Activated CD4-positive, alpha-beta T cell treated with anti-CD3 and anti-CD28 coated beads, Interleukin-2, amount 10 ng/mL, durations not matched to agents 7 days and 5 days (primary cell): ENCODE measurements around the gene TRMT44. TPM values are rescaled to one million over a fixed set of nuclear protein-coding genes. Genes with fewer than 3 reads are reported as not detected.
A peak's percentile ranks its signal among the peaks of the same experiment; 100 is the strongest.

Experiments used
- CTCF ChIA-PET: fragments of 350-600 bp; sonication (Branson Sonifier 250); formaldehyde crosslinking; loops from one replicate; lab custom pipeline; 2021; ENCODE audit warnings: antibody characterized with exemption; lab: Charles Lee
- POLR2A ChIA-PET: fragments of 350-600 bp; sonication (Branson Sonifier 250); formaldehyde crosslinking; loops from one replicate; lab custom pipeline; 2021; ENCODE audit warnings: antibody characterized with exemption; lab: Charles Lee
- DNase-seq: peaks from one replicate; pipeline ENCODE4 v3.0.0-alpha.2; 2020
- H3K27ac Mint-ChIP-seq: one replicate; pipeline ENCODE4 v1.8.0; 2021; ENCODE audit warnings: mild to moderate bottlenecking, moderate library complexity, mixed read lengths
- H3K27me3 Mint-ChIP-seq: one replicate; pipeline ENCODE4 v1.8.0; 2021; ENCODE audit warnings: mixed read lengths
- H3K36me3 Mint-ChIP-seq: one replicate; pipeline ENCODE4 v1.8.0; 2021; ENCODE audit warnings: low read depth, mixed read lengths
- H3K4me1 Mint-ChIP-seq: one replicate; pipeline ENCODE4 v1.8.0; 2021; ENCODE audit warnings: mixed read lengths
- H3K4me3 Mint-ChIP-seq: one replicate; pipeline ENCODE4 v1.8.0; 2021; ENCODE audit warnings: mild to moderate bottlenecking, moderate library complexity, mixed read lengths
- H3K9me3 Mint-ChIP-seq: one replicate; pipeline ENCODE4 v1.8.0; 2021; ENCODE audit warnings: mixed read lengths
- total RNA-seq, 2 experiments: library from RNA; stranded (reverse); gene quantifications; one replicate each; pipeline ENCODE4 v1.2.3, GENCODE V29; 2021

TRMT44 gene
- total RNA-seq, 2 experiments from 2014 or later, result 17.5 to 21.4 TPM

DNA sequence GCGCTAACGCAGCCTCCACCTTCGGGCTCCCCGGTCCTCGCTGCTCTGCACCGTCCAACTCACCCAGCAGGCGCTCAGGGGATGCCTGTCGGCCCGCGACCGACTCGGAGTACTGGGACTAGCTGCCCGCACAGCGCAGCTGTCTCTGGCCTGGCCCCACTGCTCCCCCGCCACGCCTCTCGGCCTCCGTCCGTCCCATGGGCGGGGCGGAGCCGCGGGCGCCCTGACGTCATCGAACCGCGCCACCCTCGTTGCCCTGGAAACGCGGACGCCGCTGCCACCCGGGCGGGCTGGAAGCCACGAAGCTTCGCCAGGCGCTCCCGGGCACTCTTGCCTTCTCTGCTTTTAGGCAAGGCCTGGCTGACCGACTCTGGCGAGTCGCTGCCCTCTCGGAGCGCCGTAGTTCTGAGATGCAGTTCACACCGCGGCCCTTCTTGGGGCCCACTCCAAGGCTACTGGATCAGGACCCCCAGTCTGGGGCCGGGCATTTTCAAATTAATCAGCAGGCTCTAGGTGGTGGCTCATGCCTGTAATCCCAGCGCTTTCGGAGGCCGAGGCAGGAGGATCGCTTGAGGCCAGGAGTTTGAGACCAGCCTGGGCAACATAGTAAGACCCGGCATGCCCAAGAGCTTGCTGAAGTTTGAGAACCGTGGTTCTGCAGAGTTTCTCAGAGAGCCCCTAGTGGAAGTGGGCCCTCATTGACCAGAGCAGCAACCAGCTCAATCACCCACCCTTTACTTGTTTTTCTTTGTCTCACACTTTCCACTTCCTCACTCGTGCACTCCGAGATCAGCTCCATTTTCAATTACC lies 12.1 kb upstream of the TRMT44 start:
- ChIA-PET CTCF (interaction anchor here (0.6 to 1.2 kb wide), 8 partner anchors 8 to 276 kb away, joined by 3 to 6 read pairs (median 3); no protein-coding TSS in a partner anchor), POLR2A (interaction anchor here (0.6 kb wide), 1 partner anchor 9 kb away, joined by 4 read pairs; no protein-coding TSS in a partner anchor)
- no peaks in the 10 kb centered on the region for H3K36me3 Mint-ChIP-seq
- peaks cover 26% of the 10 kb centered on the region for H3K4me1 Mint-ChIP-seq
- peak; percentile 86 for DNase-seq
- no peaks in the 10 kb centered on the region for H3K27me3 Mint-ChIP-seq
- peak overlapping the region; percentile 87 for H3K27ac Mint-ChIP-seq
- peak overlapping the region; percentile 92 for H3K4me3 Mint-ChIP-seq
- H3K9me3 Mint-ChIP-seq, result no peaks in the 10 kb centered on the region

GRCh38 chr4:8431553-8431952 lies 9.0 kb upstream of the TRMT44 start:
- H3K4me3 Mint-ChIP-seq, result no peak overlapping the region
- POLR2A ChIA-PET, result no interaction called here
- peaks cover 41% of the 10 kb centered on the region for H3K4me1 Mint-ChIP-seq
- H3K27me3 Mint-ChIP-seq, result no peaks in the 10 kb centered on the region
- no peak for DNase-seq
- H3K9me3 Mint-ChIP-seq, result no peaks in the 10 kb centered on the region
- CTCF ChIA-PET, result interaction anchor here (1.4 kb wide), 1 partner anchor 9 kb away, joined by 3 read pairs; the partner anchor contains the start of genes ACOX3 and TRMT44
- H3K27ac Mint-ChIP-seq, result no peak overlapping the region
- H3K36me3 Mint-ChIP-seq, result peaks cover 4% of the 10 kb centered on the region

- H3K4me1 Mint-ChIP-seq, result peaks cover 40% of the 10 kb centered on the region
- H3K27ac Mint-ChIP-seq, result no peak overlapping the region
- peaks cover 7% of the 10 kb centered on the region for H3K36me3 Mint-ChIP-seq
- POLR2A ChIA-PET, result no interaction called here
- CTCF ChIA-PET, result no interaction called here
- no peaks in the 10 kb centered on the region for H3K27me3 Mint-ChIP-seq
- H3K4me3 Mint-ChIP-seq, result no peak overlapping the region
- DNase-seq, result no peak
- H3K9me3 Mint-ChIP-seq, result no peaks in the 10 kb centered on the region
Observed at GRCh38 chr4:8433136-8433535, 7.4 kb upstream of the TRMT44 start.

DNA sequence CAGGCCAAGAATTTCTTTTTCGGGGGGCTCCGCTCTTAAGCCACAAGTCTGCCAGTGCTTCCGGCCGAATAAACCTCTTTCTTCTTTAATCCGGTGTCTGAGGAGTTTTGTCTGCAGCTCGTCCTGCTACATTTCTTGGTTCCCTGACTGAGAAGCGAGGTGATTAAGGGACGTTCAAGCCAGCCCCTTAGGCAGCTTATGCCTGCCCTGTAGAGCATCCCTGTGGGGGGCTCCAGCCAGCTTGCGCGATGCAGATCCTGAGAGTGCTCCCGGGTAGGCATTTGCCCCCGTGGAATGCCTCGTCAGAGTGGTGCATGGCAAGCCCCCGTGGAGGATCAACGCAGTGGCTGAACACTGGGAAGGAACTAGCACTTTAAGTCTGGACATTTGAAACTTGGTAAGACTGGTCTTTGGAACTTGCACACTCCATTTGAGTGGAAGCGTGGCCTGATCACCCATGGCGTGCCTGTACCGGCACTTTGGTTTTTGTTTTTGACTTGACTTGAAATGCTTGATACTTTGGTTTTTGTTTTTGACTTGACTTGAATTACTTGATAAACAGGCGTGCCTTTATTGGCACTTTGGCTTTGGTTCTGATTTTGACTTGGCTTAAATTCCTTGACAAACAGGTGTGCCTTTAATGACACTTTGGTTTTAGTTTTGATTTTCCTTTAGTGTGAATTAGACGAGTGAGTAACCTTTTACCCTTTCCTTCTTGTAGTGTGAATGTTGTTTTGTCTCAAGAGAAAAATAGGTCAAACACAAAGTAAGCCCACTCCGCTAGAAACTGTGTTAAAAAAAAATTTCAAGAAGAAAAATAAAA lies 6.1 kb upstream of the TRMT44 start:
- CTCF ChIA-PET, result interaction anchor here (2.2 kb wide), 1 partner anchor 14 kb away, joined by 8 read pairs; no protein-coding TSS in a partner anchor
- DNase-seq, result no peak
- peaks cover 9% of the 10 kb centered on the region for H3K36me3 Mint-ChIP-seq
- no peaks in the 10 kb centered on the region for H3K27me3 Mint-ChIP-seq
- POLR2A ChIA-PET, result no interaction called here
- H3K4me3 Mint-ChIP-seq, result peak overlapping the region; percentile 76
- H3K9me3 Mint-ChIP-seq, result peaks cover 3% of the 10 kb centered on the region
- H3K4me1 Mint-ChIP-seq, result peaks cover 41% of the 10 kb centered on the region
- no peak overlapping the region for H3K27ac Mint-ChIP-seq

DNA sequence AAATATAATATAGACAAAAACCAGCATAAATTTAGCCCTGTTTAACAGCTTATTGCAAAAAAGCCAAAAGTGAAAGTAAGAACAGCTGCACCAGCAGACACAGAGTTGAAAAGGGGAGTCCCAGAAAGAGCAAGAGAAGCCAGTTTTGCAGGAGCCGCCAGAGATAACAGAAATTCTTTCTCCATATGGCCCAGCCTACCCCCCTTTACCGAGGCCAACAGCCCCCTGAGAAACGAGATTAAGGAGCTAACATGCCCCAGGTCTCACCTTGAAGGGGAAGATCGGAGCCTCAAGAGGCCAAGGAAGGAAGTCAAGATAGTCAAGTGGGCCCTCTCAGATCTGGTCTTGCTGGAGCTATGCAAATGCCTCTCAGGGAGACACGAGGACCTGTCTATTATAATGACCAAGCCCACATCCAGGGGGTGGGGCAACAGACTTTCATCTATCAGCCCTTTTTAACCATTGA lies 4.9 kb upstream of the TRMT44 start:
- peaks cover 16% of the 10 kb centered on the region for H3K36me3 Mint-ChIP-seq
- peaks cover 51% of the 10 kb centered on the region for H3K4me1 Mint-ChIP-seq
- CTCF ChIA-PET, result interaction anchor here (1.0 to 2.2 kb wide), 4 partner anchors 15 to 259 kb away, joined by 3 to 8 read pairs (median 3); no protein-coding TSS in a partner anchor
- peak; percentile 57 for DNase-seq
- peak overlapping the region; percentile 76 for H3K4me3 Mint-ChIP-seq
- no peaks in the 10 kb centered on the region for H3K27me3 Mint-ChIP-seq
- H3K27ac Mint-ChIP-seq, result peak overlapping the region; percentile 90
- peaks cover 7% of the 10 kb centered on the region for H3K9me3 Mint-ChIP-seq
- POLR2A ChIA-PET, result no interaction called here

GRCh38 chr4:8437281-8437680 lies 3.3 kb upstream of the TRMT44 start:
- DNase-seq, result no peak
- CTCF ChIA-PET, result interaction anchor here (0.7 to 1.1 kb wide), 2 partner anchors 13 to 31 kb away, joined by 3 to 4 read pairs; no protein-coding TSS in a partner anchor
- Mint-ChIP-seq H3K36me3 (peaks cover 16% of the 10 kb centered on the region), H3K4me1 (peaks cover 63% of the 10 kb centered on the region), H3K27me3 (no peaks in the 10 kb centered on the region), H3K9me3 (peaks cover 7% of the 10 kb centered on the region), H3K27ac (peak overlapping the region; percentile 11), H3K4me3 (no peak overlapping the region)
- POLR2A ChIA-PET, result no interaction called here

DNA sequence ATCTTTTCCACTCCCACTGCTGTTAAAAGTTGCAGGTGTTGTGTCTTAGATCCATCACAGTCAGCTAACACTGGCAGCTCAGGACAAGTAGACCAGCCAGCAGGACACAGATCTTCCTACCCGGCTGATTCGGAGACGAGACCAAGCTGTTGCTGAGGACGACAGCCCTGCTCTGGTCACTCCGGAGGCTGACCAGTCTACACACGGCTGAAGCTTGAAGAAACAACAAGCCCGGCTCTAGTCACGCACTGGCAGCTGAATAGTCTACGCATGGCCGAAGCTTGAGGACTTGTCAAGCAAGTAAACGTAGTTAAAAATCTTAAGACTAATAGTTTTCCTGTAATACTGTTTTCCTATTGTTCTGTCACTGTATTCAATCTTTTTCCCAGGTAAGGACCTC lies 1.8 kb upstream of the TRMT44 start:
- DNase-seq, result no peak
- Mint-ChIP-seq H3K27ac (no peak overlapping the region), H3K4me1 (peaks cover 78% of the 10 kb centered on the region), H3K27me3 (no peaks in the 10 kb centered on the region), H3K4me3 (peak overlapping the region; percentile 92), H3K9me3 (peaks cover 7% of the 10 kb centered on the region), H3K36me3 (peaks cover 16% of the 10 kb centered on the region)
- ChIA-PET POLR2A (no interaction called here), CTCF (interaction anchor here (1.8 kb wide), 1 partner anchor 10 kb away, joined by 6 read pairs; no protein-coding TSS in a partner anchor)

DNA sequence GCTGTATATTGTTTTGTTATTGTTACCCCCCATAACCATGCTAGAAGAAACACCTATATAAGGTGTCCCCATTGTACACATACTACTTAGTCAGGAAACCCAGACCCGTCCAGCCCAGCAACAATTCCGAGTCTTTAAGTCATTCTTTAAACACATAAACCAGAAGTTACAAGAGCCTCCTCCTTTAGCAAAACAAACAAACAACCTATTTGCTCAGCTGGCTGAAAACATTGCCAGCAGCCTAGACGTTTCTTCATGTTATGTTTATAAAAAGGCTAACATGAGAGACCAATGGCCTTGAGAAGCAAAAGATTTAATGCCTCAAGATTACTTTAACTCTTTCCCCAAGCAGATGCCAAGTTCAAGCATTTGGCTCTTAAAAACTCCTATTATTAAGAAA lies 1.4 kb upstream of the TRMT44 start:
- no peak for DNase-seq
- CTCF ChIA-PET, result interaction anchor here (1.8 kb wide), 1 partner anchor 10 kb away, joined by 6 read pairs; no protein-coding TSS in a partner anchor
- POLR2A ChIA-PET, result no interaction called here
- Mint-ChIP-seq H3K27me3 (no peaks in the 10 kb centered on the region), H3K4me1 (peaks cover 80% of the 10 kb centered on the region), H3K27ac (peak overlapping the region; percentile 0), H3K9me3 (peaks cover 7% of the 10 kb centered on the region), H3K36me3 (peaks cover 16% of the 10 kb centered on the region), H3K4me3 (peak overlapping the region; percentile 92)

- peaks cover 7% of the 10 kb centered on the region for H3K9me3 Mint-ChIP-seq
- ChIA-PET CTCF (interaction anchor here (1.4 to 1.8 kb wide), 2 partner anchors 11 to 24 kb away, joined by 3 to 6 read pairs; no protein-coding TSS in a partner anchor), POLR2A (no interaction called here)
- no peaks in the 10 kb centered on the region for H3K27me3 Mint-ChIP-seq
- H3K4me3 Mint-ChIP-seq, result peak overlapping the region; percentile 92
- peaks cover 78% of the 10 kb centered on the region for H3K4me1 Mint-ChIP-seq
- H3K36me3 Mint-ChIP-seq, result peaks cover 16% of the 10 kb centered on the region
- DNase-seq, result peak; percentile 30
- peak overlapping the region; percentile 96 for H3K27ac Mint-ChIP-seq
Observed at GRCh38 chr4:8439914-8440491, 574 bp upstream of the TRMT44 start.

GRCh38 chr4:8441499-8442091 lies 1.0 kb downstream of the TRMT44 start:
- Mint-ChIP-seq H3K36me3 (peaks cover 12% of the 10 kb centered on the region), H3K4me1 (peaks cover 69% of the 10 kb centered on the region), H3K4me3 (peak overlapping the region; percentile 92), H3K27ac (peak overlapping the region; percentile 80), H3K27me3 (no peaks in the 10 kb centered on the region), H3K9me3 (peaks cover 7% of the 10 kb centered on the region)
- CTCF ChIA-PET, result interaction anchor here (1.3 kb wide), 2 partner anchors 11 to 15 kb away, joined by 3 read pairs; no protein-coding TSS in a partner anchor
- no peak for DNase-seq
- POLR2A ChIA-PET, result no interaction called here

DNA sequence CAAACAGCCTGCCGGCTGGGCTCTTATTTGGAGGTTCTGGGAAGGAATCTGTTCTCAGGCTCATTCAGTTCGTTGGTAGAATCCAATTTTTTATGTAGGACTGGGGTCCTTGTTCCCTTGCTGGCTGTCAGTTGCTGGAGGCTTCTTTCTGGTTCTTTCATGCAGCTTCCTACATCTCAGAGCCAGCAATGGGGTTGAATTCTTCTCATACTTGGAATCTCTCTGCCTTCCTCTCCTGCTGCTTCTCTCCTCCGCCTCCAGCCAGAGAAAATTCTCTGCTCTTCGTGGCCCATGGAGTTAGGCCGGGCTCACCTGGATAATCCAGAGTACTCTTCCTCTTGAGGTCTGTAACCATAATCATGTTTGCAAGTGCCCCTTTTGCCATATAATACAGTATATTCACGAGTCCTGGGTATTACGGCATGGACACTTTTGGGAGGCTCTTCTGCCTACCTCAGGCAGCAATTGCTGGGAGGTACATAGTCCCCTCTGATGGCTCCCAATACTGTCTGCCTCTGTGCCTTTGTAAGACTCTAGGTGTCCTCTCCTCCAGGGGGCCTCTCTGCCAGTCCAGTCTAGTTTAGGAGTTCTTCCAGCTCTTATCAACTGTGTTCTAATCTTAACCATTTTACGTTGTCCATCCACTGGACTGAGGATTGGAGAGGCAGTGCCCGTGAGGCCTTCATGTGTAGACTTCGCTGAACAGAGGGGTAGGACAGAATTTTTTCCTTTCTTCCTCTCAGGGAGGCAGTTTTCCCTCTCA lies 2.2 kb downstream of the TRMT44 start:
- Mint-ChIP-seq H3K4me3 (peak overlapping the region; percentile 33), H3K27ac (no peak overlapping the region), H3K4me1 (peaks cover 62% of the 10 kb centered on the region), H3K27me3 (no peaks in the 10 kb centered on the region), H3K36me3 (peaks cover 9% of the 10 kb centered on the region), H3K9me3 (peaks cover 7% of the 10 kb centered on the region)
- CTCF ChIA-PET, result interaction anchor here (1.6 kb wide), 1 partner anchor 9 kb away, joined by 4 read pairs; no protein-coding TSS in a partner anchor
- POLR2A ChIA-PET, result no interaction called here
- no peak for DNase-seq
